Endothelial cell of umbilical vein (primary cell): ENCODE results near the gene PCDHGB4. TPM values are rescaled to one million over a fixed set of nuclear protein-coding genes. Genes with fewer than 3 reads are reported as not detected.

Experiments used
- BruUV-seq: library from RNA; stranded (reverse); fragments of 400-500 nt; replicated peaks from 2 replicates; lab custom pipeline; 2021; lab: Mats Ljungman, UMichigan
- CTCF ChIA-PET: fragments of 300-600, 350-600 bp; sonication (Branson Sonifier 250); formaldehyde crosslinking; loops from one replicate; lab custom pipeline; 2021; ENCODE audit warnings: antibody characterized with exemption, inconsistent platforms; lab: Charles Lee
- POLR2A ChIA-PET: fragments of 300-600, 350-600 bp; sonication (Branson Sonifier 250); formaldehyde crosslinking; loops from one replicate; lab custom pipeline; 2021; ENCODE audit warnings: antibody characterized with exemption, inconsistent platforms; lab: Charles Lee
- DNase-seq: peaks from one replicate; pipeline ENCODE4 v3.0.0-alpha.2; 2011; ENCODE audit warnings: low read depth, low spot score
- FAIRE-seq: peaks from 2 replicates; lab custom pipeline; 2011; peaks lifted over from hg19 to GRCh38; lab: Jason Lieb, UNC
- H2AFZ ChIP-seq: 2 replicates; pipeline ENCODE4 v1.6.0; 2012; ENCODE audit warnings: low read depth, low read length, control low read depth, inconsistent platforms
- H3K27ac ChIP-seq: 2 replicates; pipeline ENCODE4 v1.5.1; 2011; ENCODE audit warnings: low read depth, mild to moderate bottlenecking, control low read depth, low read length, moderate library complexity; ENCODE audit not compliant: insufficient read depth
- H3K27me3 ChIP-seq, 2 experiments: 2 replicates each; pipeline versions ENCODE4 v1.6.0 to v1.6.1; 2011; ENCODE audit warnings: low read length in 2 of 2, mixed read lengths in 1 of 2; ENCODE audit not compliant: control insufficient read depth in 2 of 2, insufficient read depth in 2 of 2
- H3K36me3 ChIP-seq, 2 experiments: 2 replicates in 1 of 2; 3 replicates in 1 of 2; pipeline ENCODE4 v1.5.1; 2011; ENCODE audit warnings: low read length in 2 of 2, mild to moderate bottlenecking in 1 of 2, moderate library complexity in 1 of 2; ENCODE audit not compliant: control insufficient read depth in 2 of 2, insufficient read depth in 2 of 2; ENCODE audit errors: extremely low read depth in 1 of 2
- H3K4me1 ChIP-seq: 3 replicates; pipeline ENCODE4 v1.5.1; 2011; ENCODE audit warnings: mild to moderate bottlenecking, low read length; ENCODE audit not compliant: control insufficient read depth, insufficient read depth; ENCODE audit errors: extremely low read depth
- H3K4me2 ChIP-seq: 2 replicates; pipeline ENCODE4 v1.6.1; 2011; ENCODE audit warnings: low read length, control low read depth, mixed read lengths; ENCODE audit not compliant: insufficient read depth
- H3K4me3 ChIP-seq, 3 experiments: fragments of 200-600 bp in 1 of 3; sonication (generic), shearing (Covaris generic) in 1 of 3; replicated peaks in 1 of 3; 2 replicates each; pipeline ENCODE4 v1.5.1; 2011 to 2016; ENCODE audit warnings: control low read depth in 3 of 3, low read length in 3 of 3, mild to moderate bottlenecking in 2 of 3, inconsistent platforms in 1 of 3, low read depth in 1 of 3, moderate library complexity in 1 of 3; ENCODE audit not compliant: insufficient read depth in 1 of 3
- H3K79me2 ChIP-seq: 2 replicates; pipeline ENCODE4 v1.6.0; 2012; ENCODE audit warnings: low read length, inconsistent platforms; ENCODE audit not compliant: control insufficient read depth, insufficient read depth
- H3K9ac ChIP-seq: replicated peaks from 2 replicates; pipeline ENCODE3; 2011; ENCODE audit warnings: low read length, control low read depth; ENCODE audit not compliant: insufficient read depth; ENCODE audit errors: extremely low read depth
- H3K9me1 ChIP-seq: replicated peaks from 3 replicates; pipeline ENCODE4 v1.6.0; 2011; ENCODE audit warnings: mild to moderate bottlenecking, low read length; ENCODE audit not compliant: control insufficient read depth, insufficient read depth; ENCODE audit errors: extremely low read depth
- H3K9me3 ChIP-seq: replicated peaks from 2 replicates; pipeline ENCODE4 v1.5.1; 2012; ENCODE audit warnings: low read length, inconsistent platforms; ENCODE audit not compliant: control insufficient read depth, insufficient read depth
- H4K20me1 ChIP-seq: replicated peaks from 2 replicates; pipeline ENCODE3; 2011; ENCODE audit warnings: mild to moderate bottlenecking, low read length; ENCODE audit not compliant: control insufficient read depth, insufficient read depth; ENCODE audit errors: extremely low read depth
- CTCF ChIP-seq, 2 donors: IDR thresholded peaks; 1 replicate in 1 of 2; 2 replicates in 1 of 2; pipeline ENCODE4 v1.5.1; 2011; ENCODE audit warnings: low read length in 2 of 2, mild to moderate bottlenecking in 2 of 2, moderate library complexity in 2 of 2, control low read depth in 1 of 2, inconsistent platforms in 1 of 2, low read depth in 1 of 2; ENCODE audit not compliant: insufficient read depth in 1 of 2; ENCODE audit errors: extremely low read depth in 1 of 2
- EZH2 ChIP-seq: IDR thresholded peaks from 2 replicates; pipeline ENCODE4 v1.6.1; 2012; ENCODE audit warnings: borderline replicate concordance, low read depth, mild to moderate bottlenecking, moderate library complexity, low read length, inconsistent platforms; ENCODE audit not compliant: severe bottlenecking
- FOS ChIP-seq: IDR thresholded peaks from 2 replicates; pipeline ENCODE4 v1.6.1; 2011; ENCODE audit warnings: mild to moderate bottlenecking, low read length, moderate library complexity, borderline replicate concordance; ENCODE audit not compliant: insufficient read depth
- GATA2 ChIP-seq: IDR thresholded peaks from 2 replicates; pipeline ENCODE4 v1.7.0; 2011; ENCODE audit warnings: low read depth, mild to moderate bottlenecking, moderate library complexity, mixed read lengths, low read length; ENCODE audit not compliant: insufficient read length, insufficient read depth
- JUN ChIP-seq: IDR thresholded peaks from 2 replicates; pipeline ENCODE4 v1.6.1; 2011; ENCODE audit warnings: borderline replicate concordance, low read depth; ENCODE audit not compliant: insufficient read length, insufficient read depth
- MYC ChIP-seq: IDR thresholded peaks from one replicate; pipeline ENCODE4 v1.6.1; 2011; ENCODE audit warnings: mild to moderate bottlenecking, low read depth, low read length
- POLR2A ChIP-seq: IDR thresholded peaks from 2 replicates; pipeline ENCODE4 v1.6.1; 2012; ENCODE audit warnings: low read depth, mild to moderate bottlenecking, control low read depth, low read length
- POLR2AphosphoS5 ChIP-seq: IDR thresholded peaks from 2 replicates; pipeline ENCODE4 v1.6.1; 2012; ENCODE audit warnings: low read depth, mild to moderate bottlenecking, control low read depth, low read length, moderate library complexity; ENCODE audit not compliant: insufficient read depth
- dilution Hi-C: fragments of 300-500 bp; cut with MboI; formaldehyde crosslinking; loops from one replicate; pipeline ENCODE4 v1.15.0; 2019; ENCODE audit warnings: low sequenced_read_pairs; ENCODE audit not compliant: extremely low pct_ligation_motif_present
- intact Hi-C: fragments of 100-400 bp; cut with micrococcal nuclease; formaldehyde crosslinking; loops from one replicate; pipeline ENCODE4 v1.10.0; 2022
- polyA plus RNA-seq, 4 experiments: library from polyadenylated mRNA; depleted of rRNA in 3 of 4; stranded (reverse) in 3 of 4; unstranded in 1 of 4; fragments of >200 nt; gene quantifications; 2 replicates each; pipeline versions ENCODE4 v1.2.1 to v1.2.3, GENCODE V29; 2011 to 2012; ENCODE audit warnings: missing spikeins in 1 of 4
- total RNA-seq: library from RNA; stranded (reverse); gene quantifications from 2 replicates; pipeline ENCODE4 v1.2.3, GENCODE V29; 2021
- TF ChIP-seq, protein P1 (sequence below): IDR thresholded peaks from 2 replicates; pipeline ENCODE4 v1.6.1; 2011; ENCODE audit not compliant: insufficient read depth, insufficient read length

The PCDHGB4 gene
- total and polyA plus RNA-seq, 2 donors (not counting 3 experiments of a cell fraction or from before 2014, with no cell fraction given), result 6.5 to 6.9 TPM

- no peak overlapping the region for H3K27ac ChIP-seq
- intact Hi-C loops (no loop called here), dilution Hi-C loops (no loop called here)
- TF ChIP-seq MYC (no peak), EZH2 (no peak), FOS (no peak), POLR2AphosphoS5 (no peak), JUN (no peak), POLR2A (no peak), GATA2 (no peak), CTCF (IDR thresholded peaks at IDR 0.05; ENCODE audit: extremely low read depth in 1 of 2, insufficient read depth in 1 of 2, low read depth in 1 of 2, low read length in 2 of 2) (no peak)
- TF ChIP-seq, protein P1, sequence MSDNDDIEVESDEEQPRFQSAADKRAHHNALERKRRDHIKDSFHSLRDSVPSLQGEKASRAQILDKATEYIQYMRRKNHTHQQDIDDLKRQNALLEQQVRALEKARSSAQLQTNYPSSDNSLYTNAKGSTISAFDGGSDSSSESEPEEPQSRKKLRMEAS, result no peak
- H3K27me3 ChIP-seq, result peaks cover 49 to 73% of the 10 kb centered on the region in 2 experiments
- ChIA-PET POLR2A (no interaction called here), CTCF (interaction anchor here (0.8 to 1.9 kb wide), 15 partner anchors 10 to 164 kb away, joined by 3 to 23 read pairs (median 4); partner anchors contain the start of genes PCDHGA10, PCDHGA11, PCDHGA12 and PCDHGB1)
- H3K4me3 ChIP-seq, result no peak overlapping the region
- DNase-seq (no peak), FAIRE-seq (no peak)
- no peak overlapping the region for H2AFZ ChIP-seq
- no peak overlapping the region for H3K4me2 ChIP-seq
- H3K36me3 ChIP-seq, result no peaks in the 10 kb centered on the region
- no peaks in the 10 kb centered on the region for H4K20me1 ChIP-seq
- H3K4me1 ChIP-seq, result peaks cover 2% of the 10 kb centered on the region
- no TSS peak for BruUV-seq
- no peaks in the 10 kb centered on the region for H3K79me2 ChIP-seq
- no peak overlapping the region for H3K9ac ChIP-seq
- H3K9me3 ChIP-seq, result no peaks in the 10 kb centered on the region
- H3K9me1 ChIP-seq, result no peaks in the 10 kb centered on the region
These were observed 15.9 kb downstream of the PCDHGB4 start for GRCh38 chr5:141403387-141403786.
